GM21717 (cell line): ENCODE measurements around the gene LMOD3.

Experiments
- ATAC-seq: cut with Tn5 transposase; IDR thresholded peaks from one replicate; pipeline ENCODE4 v1.9.1; 2021; ENCODE audit warnings: mild to moderate bottlenecking, moderate library complexity; ENCODE audit not compliant: unreplicated experiment

Gene LMOD3

GRCh38 chr3:69094467-69095205 lies 27.8 kb downstream of the LMOD3 start:
- ATAC-seq, result no peak

DNA sequence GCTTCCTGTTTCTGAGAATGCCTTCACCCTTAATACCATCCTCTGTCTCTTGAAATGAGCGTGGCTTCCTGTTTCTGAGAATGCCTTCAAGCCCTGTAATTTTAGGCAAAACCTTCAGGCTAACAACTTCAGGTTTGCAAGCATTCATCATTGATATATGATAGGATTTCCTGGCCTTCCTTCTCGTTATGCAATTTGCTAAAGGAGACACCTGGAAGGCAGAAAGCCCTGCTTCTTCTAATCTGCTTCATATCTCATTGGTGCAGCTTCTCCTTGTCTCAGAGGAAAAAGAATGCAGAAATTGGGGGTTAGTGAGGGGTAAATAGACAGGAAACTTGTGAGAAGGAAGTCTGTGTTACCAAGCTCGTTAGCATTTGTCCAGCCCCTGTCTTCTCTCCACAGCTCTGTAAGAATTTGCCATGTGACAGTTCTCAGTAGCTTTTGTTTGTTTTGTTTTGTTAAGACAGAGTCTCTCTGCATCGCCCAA lies 30.3 kb downstream of the LMOD3 start:
- peak; percentile 70 for ATAC-seq

DNA sequence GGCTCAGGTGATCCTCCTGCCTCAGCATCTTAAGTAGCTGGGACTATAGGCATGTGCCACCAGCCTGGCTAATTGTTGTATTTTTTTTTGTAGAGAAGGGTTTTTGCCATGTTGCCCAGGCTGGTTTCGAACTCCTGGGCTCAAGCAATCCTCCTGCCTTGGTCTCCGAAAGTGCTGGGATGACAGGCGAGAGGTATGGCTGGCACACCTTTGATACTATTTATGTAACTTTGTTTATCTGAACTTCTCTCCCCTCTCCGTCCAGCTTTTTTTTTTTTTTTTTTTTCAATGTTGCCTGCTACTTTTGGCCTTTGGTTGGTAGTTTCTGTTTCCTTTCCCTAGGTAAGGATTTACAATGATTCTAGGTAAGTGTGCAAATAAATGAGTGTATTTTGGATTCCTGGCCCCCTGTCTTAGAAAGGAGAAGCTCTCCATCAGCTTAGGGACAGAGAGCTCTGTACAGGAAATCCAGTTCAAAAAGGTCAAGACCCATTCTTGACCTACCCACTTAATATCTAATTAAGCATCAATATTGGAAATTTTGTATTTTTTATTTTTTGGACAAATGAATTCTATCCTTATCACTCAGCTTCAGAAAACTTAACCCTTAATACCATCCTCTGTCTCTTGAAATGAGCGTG lies 30.9 kb downstream of the LMOD3 start:
- no peak for ATAC-seq

- no peak for ATAC-seq
Observed at GRCh38 chr3:69090021-69090420, 32.4 kb downstream of the LMOD3 start.

DNA sequence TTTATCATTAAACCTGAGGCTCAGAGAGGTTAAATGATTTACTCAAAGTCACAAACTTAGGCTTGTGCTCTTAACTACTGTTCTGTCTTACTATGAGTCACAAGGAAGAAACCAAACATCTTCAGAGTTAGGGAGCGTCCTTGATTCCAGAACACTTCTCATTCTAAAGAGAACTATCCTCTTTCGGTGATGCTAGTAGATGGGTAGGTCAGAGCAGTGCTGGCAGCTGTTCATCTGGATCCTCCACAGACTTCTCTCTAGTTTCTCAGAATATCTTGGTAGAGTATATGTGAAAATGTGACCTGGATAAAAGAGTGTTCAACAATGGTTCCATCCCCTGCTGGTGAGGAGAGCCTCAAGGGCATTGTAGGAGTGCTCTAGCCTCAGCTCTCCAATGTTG lies 34.3 kb downstream of the LMOD3 start:
- ATAC-seq, result peak; percentile 21

DNA sequence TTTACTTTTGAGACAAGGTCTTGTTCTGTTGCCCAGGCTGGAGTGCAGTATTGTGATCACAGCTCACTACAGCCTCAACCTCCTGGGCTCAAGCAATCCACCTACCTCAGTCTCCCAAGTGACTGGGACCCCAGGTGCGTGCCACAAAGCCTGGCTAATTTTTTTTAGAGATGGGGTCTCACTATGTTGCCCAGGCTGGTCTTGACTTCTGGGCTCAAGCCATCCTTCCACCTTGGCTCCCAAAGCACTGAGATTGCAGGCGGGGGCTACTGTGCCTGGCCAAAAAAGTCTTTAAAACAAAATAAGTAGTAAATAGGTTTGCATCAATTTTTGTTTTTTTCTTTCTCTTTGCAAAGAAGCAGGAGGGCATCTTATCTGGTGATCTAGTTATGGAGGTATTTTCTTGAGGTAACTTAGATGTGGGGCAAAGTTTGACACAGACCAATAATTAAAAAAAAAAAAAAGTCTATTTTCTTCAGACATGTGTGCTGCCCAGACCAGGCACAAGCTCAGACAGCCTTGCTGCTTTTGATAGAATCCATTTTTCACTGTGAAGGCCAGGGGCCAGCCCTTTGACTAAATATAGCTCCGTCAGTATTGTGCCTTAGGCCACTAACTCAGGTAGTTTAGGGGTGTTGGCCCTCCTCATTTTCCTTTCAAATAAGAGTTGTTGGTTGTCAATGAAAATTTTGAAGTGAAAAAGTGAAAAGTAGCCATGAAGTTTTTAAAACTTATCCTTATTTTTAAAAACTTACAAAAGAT lies 35.2 kb downstream of the LMOD3 start:
- no peak for ATAC-seq

DNA sequence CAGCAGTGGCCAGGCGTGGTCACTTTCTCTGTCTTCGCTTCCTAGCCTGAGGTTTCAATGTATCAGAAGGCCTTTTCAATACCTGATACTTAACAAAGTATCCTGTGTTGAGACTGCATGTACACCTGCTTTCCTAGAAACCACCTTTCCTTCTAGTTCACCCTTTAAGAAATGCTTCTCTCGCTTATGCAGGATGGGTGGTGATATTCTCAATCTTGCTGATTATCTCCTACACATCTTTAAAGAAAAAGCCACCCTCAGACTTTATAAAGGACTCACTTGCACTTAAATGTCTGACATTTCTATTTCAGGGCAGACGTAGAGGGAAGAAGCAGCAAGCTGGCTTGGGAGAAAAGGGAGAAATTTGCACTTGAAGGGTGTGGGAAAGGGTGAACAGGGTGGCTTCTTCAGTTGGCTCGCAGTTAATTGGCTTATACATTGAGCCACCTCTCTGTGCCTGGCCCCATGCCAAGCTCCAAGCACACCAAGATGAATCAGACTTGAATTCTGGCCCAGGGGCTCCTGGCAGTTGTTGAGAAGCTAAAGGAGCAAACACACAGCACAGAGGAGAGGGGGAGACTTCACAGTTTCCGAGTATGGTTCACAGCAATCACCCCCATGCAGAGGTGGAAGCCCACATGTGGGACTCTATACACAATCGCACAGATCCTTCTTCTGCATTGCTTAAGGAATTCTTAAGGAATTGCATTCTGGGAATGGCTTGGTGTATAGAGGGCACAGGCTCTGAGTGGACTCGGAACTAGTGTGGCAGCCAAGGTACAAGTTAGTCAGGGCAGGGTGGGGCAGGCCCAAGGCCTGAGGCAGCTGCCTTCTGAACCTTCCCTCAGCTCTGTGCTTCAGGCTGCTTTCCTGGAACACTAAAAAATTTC lies 36.3 kb downstream of the LMOD3 start:
- no peak for ATAC-seq

- ATAC-seq, result no peak
Observed at GRCh38 chr3:69085168-69085832, 37.1 kb downstream of the LMOD3 start.

GRCh38 chr3:69084326-69085167 lies 37.8 kb downstream of the LMOD3 start, which contains the start of gene ARL6IP5:
TSS of gene ARL6IP5 (plus strand) at chr3:69084937. CDS start at chr3:69085048, 111 bp downstream.
- ATAC-seq, result peak; percentile 52

DNA sequence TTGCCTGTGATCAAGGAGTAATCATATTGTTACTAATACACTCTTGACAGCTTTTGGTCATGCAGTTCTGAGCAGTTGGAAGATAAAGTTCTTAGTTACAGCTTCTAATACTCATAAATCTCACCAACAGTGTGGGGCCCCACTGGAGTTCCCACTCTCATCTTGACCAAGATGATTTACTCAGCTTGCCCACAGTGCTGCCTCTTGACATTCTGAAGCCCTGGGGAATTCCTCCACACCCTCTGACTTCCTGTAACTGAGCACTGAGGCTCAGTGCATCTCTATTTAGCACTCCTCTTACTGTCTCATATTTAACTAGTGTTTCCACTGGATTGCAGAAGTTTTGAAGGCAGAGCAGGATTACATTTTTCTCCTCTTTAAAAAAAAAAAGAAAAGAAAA lies 39.6 kb downstream of the LMOD3 start:
- peak; percentile 57 for ATAC-seq

DNA sequence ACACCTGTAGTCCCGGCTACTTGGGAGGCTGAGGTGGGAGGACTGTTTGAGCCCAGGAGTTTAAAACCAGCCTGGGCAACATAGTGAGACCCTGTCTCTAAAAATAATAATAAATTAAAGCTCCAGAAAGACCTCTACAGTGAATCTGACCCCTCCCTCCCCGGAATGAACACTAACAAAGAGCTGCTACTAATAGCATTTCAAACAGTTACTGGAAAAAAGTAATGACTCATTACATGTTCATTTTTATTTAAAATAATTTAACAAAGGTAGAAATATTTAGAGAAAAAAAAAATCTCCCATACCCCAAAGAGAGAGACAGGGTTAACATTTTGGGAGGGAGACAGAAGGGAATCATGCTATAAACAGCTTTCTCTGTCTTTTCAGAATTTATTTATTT lies 40.0 kb downstream of the LMOD3 start:
- no peak for ATAC-seq

GRCh38 chr3:69081583-69082262 lies 40.7 kb downstream of the LMOD3 start:
- ATAC-seq, result no peak

DNA sequence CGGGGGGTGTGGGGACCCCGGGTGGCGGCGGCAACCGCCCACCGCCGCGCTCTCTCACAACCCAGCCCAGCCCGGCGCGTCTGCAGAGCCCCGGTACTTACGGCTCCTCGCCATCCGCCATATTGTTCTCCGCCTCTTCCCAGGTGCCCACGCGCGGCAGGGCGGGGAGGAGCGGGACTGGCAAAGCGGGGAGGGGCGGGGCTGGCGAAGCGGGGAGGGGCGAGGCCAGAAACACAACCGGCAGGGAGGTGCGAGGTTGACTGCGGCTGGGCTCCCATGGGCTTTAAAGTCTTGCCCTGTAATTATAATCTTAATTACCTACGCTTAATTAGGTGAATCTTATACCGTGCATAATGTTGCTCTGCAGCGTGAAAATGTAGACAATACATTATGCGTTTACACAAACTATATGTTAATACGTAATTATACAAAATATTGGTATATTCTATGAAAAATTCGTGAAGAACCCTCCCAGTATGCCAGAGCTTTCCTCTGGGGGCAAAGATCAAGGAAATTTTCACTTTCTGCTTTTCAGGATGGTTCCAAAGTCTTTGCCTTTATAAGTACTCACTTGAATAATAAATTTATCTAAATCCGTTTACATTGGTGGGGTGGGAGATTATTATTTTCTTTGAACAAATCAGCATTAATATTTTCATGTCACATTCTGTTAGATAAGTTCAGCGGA lies 42.0 kb downstream of the LMOD3 start, which contains the start of gene UBA3:
UBA3 (minus strand) TSS at position 133 of the 688 bp plus-strand sequence; CDS start at position 121, 12 bp downstream.
- peak; percentile 42 for ATAC-seq

- ATAC-seq, result peak; percentile 16
Observed at GRCh38 chr3:69079269-69080159, 42.9 kb downstream of the LMOD3 start.

DNA sequence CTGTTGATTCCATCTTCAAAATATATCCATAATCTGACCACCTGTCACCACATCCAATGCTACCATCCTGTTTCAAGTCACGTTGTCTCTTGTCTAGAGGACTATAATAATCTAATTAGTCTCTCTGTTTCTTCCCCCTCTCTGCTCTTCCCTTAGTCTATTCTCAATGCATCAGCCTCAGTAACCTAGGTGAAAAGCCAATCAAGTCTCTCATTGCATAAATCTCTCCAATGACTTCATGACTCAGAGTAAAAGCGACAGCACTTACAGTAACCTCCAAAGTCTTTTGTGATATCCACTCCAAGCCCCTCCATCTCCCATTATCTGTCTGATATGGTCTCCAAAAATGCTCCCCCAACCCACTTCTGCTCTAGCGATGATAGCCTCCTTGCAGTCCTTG lies 49.5 kb downstream of the LMOD3 start:
- no peak for ATAC-seq

DNA sequence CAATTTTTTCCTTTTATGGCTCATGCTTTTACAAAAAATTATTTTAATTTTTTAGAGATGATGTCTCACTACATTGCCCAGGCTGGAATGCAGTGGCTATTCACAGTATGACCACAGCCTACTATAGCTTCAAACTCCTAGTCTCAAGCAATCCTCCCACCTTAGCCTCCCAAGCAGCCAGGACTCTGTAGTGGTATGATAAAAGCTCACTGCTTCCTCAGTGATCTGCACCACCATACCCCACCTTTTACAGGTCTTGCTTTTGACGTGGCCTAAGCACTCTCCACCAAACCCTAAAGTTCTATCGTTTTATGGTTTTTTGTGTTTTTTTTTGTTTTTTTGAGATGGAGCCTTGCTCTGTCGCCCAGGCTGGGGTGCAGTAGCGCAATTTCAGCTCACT lies 56.3 kb downstream of the LMOD3 start:
- no peak for ATAC-seq
